B cell (primary cell): ENCODE data around the gene GSTO2. TPM values are rescaled to one million over a fixed set of nuclear protein-coding genes. Genes with fewer than 3 reads are reported as not detected.

Experiments used
- ATAC-seq: fragments of 200-7000 bp; cut with Tn5 transposase; one replicate; pipeline ENCODE4 v1.10.0; 2021; ENCODE audit warnings: low read depth, mild to moderate bottlenecking, moderate number of reproducible peaks, moderate library complexity
- CTCF ChIA-PET: fragments of 350-600 bp; sonication (Branson Sonifier 250); formaldehyde crosslinking; loops from one replicate; lab custom pipeline; 2021; ENCODE audit warnings: antibody characterized with exemption, inconsistent platforms; lab: Charles Lee
- POLR2A ChIA-PET: fragments of 350-600 bp; sonication (Branson Sonifier 250); formaldehyde crosslinking; loops from one replicate; lab custom pipeline; 2021; ENCODE audit warnings: antibody characterized with exemption; lab: Charles Lee
- DNase-seq: peaks from one replicate; pipeline ENCODE4 v3.0.0; 2013
- H2AFZ ChIP-seq: 2 replicates; pipeline ENCODE4 v1.6.1; 2012; ENCODE audit warnings: mild to moderate bottlenecking, low read depth, low read length; ENCODE audit not compliant: insufficient read depth, poor library complexity, severe bottlenecking
- H3K27ac ChIP-seq, 2 donors: 1 replicate in 1 of 2; 2 replicates in 1 of 2; pipeline ENCODE4 v1.5.1; 2012 to 2013; ENCODE audit warnings: low read length in 2 of 2, mild to moderate bottlenecking in 2 of 2, moderate library complexity in 1 of 2
- H3K27me3 ChIP-seq, 4 experiments: fragments of 200-600 bp in 1 of 4; sonication (generic) in 1 of 4; replicated peaks in 1 of 4; 1 replicate in 2 of 4; 2 replicates in 2 of 4; pipeline versions ENCODE4 v1.6.1 to v1.7.0; 2013 to 2016; ENCODE audit warnings: low read length in 3 of 4, mild to moderate bottlenecking in 2 of 4, mixed read lengths in 1 of 4, moderate library complexity in 1 of 4; ENCODE audit not compliant: insufficient read depth in 4 of 4, control insufficient read depth in 3 of 4; ENCODE audit errors: control extremely low read depth in 1 of 4
- H3K36me3 ChIP-seq, 2 experiments: replicated peaks in 1 of 2; 1 replicate in 1 of 2; 2 replicates in 1 of 2; pipeline versions ENCODE4 v1.6.1 to v1.7.1; 2013; ENCODE audit warnings: low read length in 1 of 2; ENCODE audit not compliant: insufficient read depth in 2 of 2, control insufficient read depth in 1 of 2; ENCODE audit errors: control extremely low read depth in 1 of 2, extremely low read depth in 1 of 2
- H3K4me1 ChIP-seq, 2 donors: fragments of 200-600 bp in 1 of 2; sonication (generic) in 1 of 2; 1 replicate in 1 of 2; 2 replicates in 1 of 2; pipeline versions ENCODE4 v1.5.1 to v1.6.1; 2013 to 2017; ENCODE audit warnings: low read length in 2 of 2; ENCODE audit not compliant: control insufficient read depth in 2 of 2, insufficient read depth in 2 of 2
- H3K4me2 ChIP-seq: replicated peaks from 2 replicates; pipeline ENCODE3; 2012; ENCODE audit warnings: mild to moderate bottlenecking, low read depth, low read length; ENCODE audit not compliant: poor library complexity, severe bottlenecking
- H3K4me3 ChIP-seq, 5 experiments: fragments of 200-600 bp in 1 of 5; sonication (generic) in 1 of 5; 1 replicate in 3 of 5; 2 replicates in 2 of 5; pipeline versions ENCODE4 v1.5.1 to v1.7.0; 2011 to 2016; ENCODE audit warnings: low read length in 4 of 5, mild to moderate bottlenecking in 4 of 5, low read depth in 2 of 5, control low read depth in 1 of 5, moderate library complexity in 1 of 5; ENCODE audit not compliant: insufficient read depth in 1 of 5; ENCODE audit errors: control extremely low read depth in 1 of 5, extremely low read depth in 1 of 5
- H3K79me2 ChIP-seq: fragments of 200-600 bp; sonication (generic); one replicate; pipeline ENCODE4 v1.6.0; 2016; ENCODE audit warnings: low read length; ENCODE audit not compliant: control insufficient read depth, insufficient read depth
- H3K9ac ChIP-seq: fragments of 200-600 bp; sonication (generic); 2 replicates; pipeline ENCODE4 v1.6.1; 2017; ENCODE audit warnings: mild to moderate bottlenecking, low read length, moderate library complexity
- H3K9me3 ChIP-seq, 3 donors: one replicate each; pipeline versions ENCODE4 v1.6.1 to v1.7.1; 2013; ENCODE audit warnings: low read length in 2 of 3; ENCODE audit not compliant: control insufficient read depth in 2 of 3, insufficient read depth in 1 of 3; ENCODE audit errors: control extremely low read depth in 1 of 3
- H4K20me1 ChIP-seq: 2 replicates; pipeline ENCODE4 v1.6.0; 2012; ENCODE audit warnings: mild to moderate bottlenecking, low read length; ENCODE audit not compliant: insufficient read depth, control insufficient read depth, poor library complexity, severe bottlenecking
- H3K27ac Mint-ChIP-seq: one replicate; pipeline ENCODE4 v1.8.0; 2021; ENCODE audit warnings: mixed read lengths
- H3K27me3 Mint-ChIP-seq: one replicate; pipeline ENCODE4 v1.8.0; 2021; ENCODE audit warnings: mixed read lengths
- H3K4me1 Mint-ChIP-seq: one replicate; pipeline ENCODE4 v1.8.0; 2021; ENCODE audit warnings: mixed read lengths
- H3K4me3 Mint-ChIP-seq: one replicate; pipeline ENCODE4 v1.8.0; 2021; ENCODE audit warnings: mixed read lengths
- H3K9me3 Mint-ChIP-seq: one replicate; pipeline ENCODE4 v1.8.0; 2022; ENCODE audit warnings: mixed read lengths; ENCODE audit not compliant: insufficient read depth
- CTCF ChIP-seq: fragments of 200-600 bp; IDR thresholded peaks from one replicate; pipeline ENCODE4 v1.8.0; 2022; ENCODE audit warnings: antibody characterized with exemption, mild to moderate bottlenecking
- EZH2 ChIP-seq: IDR thresholded peaks from 2 replicates; pipeline ENCODE4 v1.6.1; 2012; ENCODE audit warnings: borderline replicate concordance, low read depth, mild to moderate bottlenecking, moderate library complexity, low read length; ENCODE audit not compliant: insufficient read depth, poor library complexity, severe bottlenecking
- WGBS: methylation state at CpG from one replicate; pipeline ENCODE4 v1.1.5; 2013; ENCODE audit warnings: missing lambda C conversion rate; ENCODE audit not compliant: insufficient coverage; 5-methylcytosine and 5-hydroxymethylcytosine counted together
- intact Hi-C: fragments of 100-400 bp; cut with micrococcal nuclease; formaldehyde crosslinking; loops from one replicate; pipeline ENCODE4 v1.10.0; 2022
- polyA plus RNA-seq: library from polyadenylated mRNA; depleted of rRNA; stranded (reverse); fragments of >200 nt; gene quantifications from 2 replicates; pipeline ENCODE4 v1.2.3, GENCODE V29; 2012
- total RNA-seq, 2 donors: library from RNA; stranded (reverse); fragments of 120-200 nt in 1 of 2; gene quantifications; 1 replicate in 1 of 2; 2 replicates in 1 of 2; pipeline versions ENCODE4 v1.2.3 to v1.2.4, GENCODE V29; 2013 to 2022

Gene GSTO2
- total and polyA plus RNA-seq, 2 donors (not counting 1 experiment from before 2014, with no cell fraction given), result 0.16 to 0.89 TPM

- ATAC-seq, result no peak
- Histone ChIP-seq H3K27me3 (no peaks in the 10 kb centered on the region), H2AFZ (no peak overlapping the region), H3K36me3 (peaks cover 0 to 13% of the 10 kb centered on the region in 2 experiments), H3K9me3 (peaks cover 0 to 4% (median 0%) of the 10 kb centered on the region in 3 donors), H3K4me1 (peaks cover 94 to 98% of the 10 kb centered on the region in 2 donors), H3K27ac (peak overlapping the region in 1 of 2 donors; percentile 68), H3K4me2 (peak overlapping the region; percentile 72), H3K79me2 (peaks cover 100% of the 10 kb centered on the region), H4K20me1 (peaks cover 100% of the 10 kb centered on the region), H3K4me3 (no peak overlapping the region), H3K9ac (no peak overlapping the region)
- Mint-ChIP-seq H3K27me3 (no peaks in the 10 kb centered on the region), H3K27ac (peak overlapping the region; percentile 81), H3K4me1 (peaks cover 94% of the 10 kb centered on the region), H3K4me3 (peak overlapping the region; percentile 78), H3K9me3 (no peaks in the 10 kb centered on the region)
- CTCF ChIA-PET, result interaction anchor here (0.6 to 23.3 kb wide), 4 partner anchors 12 to 1295 kb away, joined by 3 to 594 read pairs (median 56); partner anchors contain the start of gene CFAP58
- intact Hi-C loops, result loop anchor here (1.0 kb wide), 1 partner anchor 13 kb away; the partner anchor contains the start of gene ITPRIP
- TF ChIP-seq CTCF (no peak), EZH2 (no peak)
- 100% methylated on average over 5 of the region's 10 CpGs for WGBS
- POLR2A ChIA-PET, result no interaction called here
- no peak for DNase-seq
Measured at GRCh38 chr10:104324931-104325330, 55.9 kb downstream of the GSTO2 start.
